AG09309 (cell line): ENCODE data around the gene ISM2.

Experiments used
- DNase-seq: peaks from one replicate; pipeline ENCODE4 v3.0.0-alpha.2; 2010; ENCODE audit warnings: low read depth
- H3K4me3 ChIP-seq: 2 replicates; pipeline ENCODE4 v1.5.1; 2011; ENCODE audit warnings: mild to moderate bottlenecking, low read depth, low read length, moderate library complexity; ENCODE audit not compliant: control insufficient read depth
- CTCF ChIP-seq: IDR thresholded peaks from 2 replicates; pipeline ENCODE4 v1.5.1; 2011; ENCODE audit warnings: mild to moderate bottlenecking, low read depth, low read length, inconsistent platforms; ENCODE audit not compliant: insufficient read depth, control insufficient read depth; ENCODE audit errors: missing control alignments

ISM2 gene

GRCh38 chr14:77478796-77479195 is 19.8 kb downstream of the ISM2 start:
- H3K4me3 ChIP-seq: no peak overlapping the region
- no peak for TF ChIP-seq CTCF
- DNase-seq: no peak

DNA sequence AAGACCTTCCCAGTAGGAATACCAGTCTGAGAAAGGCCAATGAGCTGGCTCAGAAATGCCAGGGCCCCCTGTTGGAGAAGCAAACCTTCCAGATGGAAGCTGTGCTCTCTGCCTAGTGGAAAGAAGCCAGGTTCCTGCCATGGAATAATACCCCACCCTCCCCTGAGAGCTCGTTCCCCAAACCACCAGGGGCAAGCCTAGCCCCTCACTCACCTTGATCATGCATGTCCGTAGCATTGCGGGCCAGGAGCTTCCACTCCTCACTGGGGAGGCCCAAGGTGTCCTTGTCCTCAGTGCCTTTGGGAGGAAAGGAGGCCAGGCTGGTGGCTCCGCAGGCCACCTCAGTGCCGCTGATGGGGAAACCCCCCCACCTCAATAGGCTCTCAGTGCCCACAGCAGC is 20.6 kb downstream of the ISM2 start:
- no peak for DNase-seq
- H3K4me3 ChIP-seq: no peak overlapping the region
- no peak for TF ChIP-seq CTCF

DNA sequence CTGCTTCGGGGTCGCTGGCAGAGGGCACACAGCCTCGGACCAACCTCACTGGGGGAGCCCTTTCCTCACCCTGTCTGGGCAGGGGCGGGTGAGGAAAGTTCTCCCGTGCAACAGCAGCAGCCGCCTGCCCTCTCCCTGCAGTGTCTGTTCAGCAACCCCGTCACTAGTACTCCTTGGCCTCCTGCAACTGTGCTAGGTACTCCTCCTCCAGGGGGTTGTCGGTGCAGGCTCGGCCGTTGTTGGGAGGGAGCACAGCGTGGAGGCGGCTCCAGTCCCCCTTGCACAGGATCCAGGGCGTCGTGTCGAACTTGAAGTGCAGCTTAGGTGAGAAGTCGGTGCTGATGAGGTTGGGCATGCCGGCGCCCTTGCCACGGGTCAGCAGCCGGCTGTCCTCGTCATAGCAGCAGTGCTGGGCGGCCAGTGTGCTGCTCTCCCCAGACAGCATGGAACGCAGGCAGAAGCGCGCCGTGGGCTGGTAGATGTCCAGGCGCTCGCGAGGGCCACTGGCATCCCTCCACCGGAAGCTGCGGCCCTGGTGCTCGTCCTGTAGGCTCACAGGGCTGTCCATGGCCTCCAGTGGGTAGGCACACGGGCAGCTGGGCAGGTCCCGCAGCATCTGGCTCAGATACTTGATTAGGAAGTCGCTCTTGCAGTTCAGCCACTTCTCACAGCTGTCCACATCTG is 23.0 kb downstream of the ISM2 start:
- TF ChIP-seq CTCF: no peak
- no peak for DNase-seq
- no peak overlapping the region for H3K4me3 ChIP-seq

- no peak for DNase-seq
- no peak overlapping the region for H3K4me3 ChIP-seq
- no peak for TF ChIP-seq CTCF
Observed at GRCh38 chr14:77474479-77475177, 24.0 kb downstream of the ISM2 start.

GRCh38 chr14:77473921-77474320 is 24.7 kb downstream of the ISM2 start:
- H3K4me3 ChIP-seq: no peak overlapping the region
- no peak for DNase-seq
- no peak for TF ChIP-seq CTCF

- no peak overlapping the region for H3K4me3 ChIP-seq
- DNase-seq: no peak
- no peak for TF ChIP-seq CTCF
Observed at GRCh38 chr14:77470224-77470870, 28.3 kb downstream of the ISM2 start.
